Right renal pelvis (tissue), 4 donors: ENCODE data around the gene GYS2. TPM values are rescaled to one million over a fixed set of nuclear protein-coding genes. Genes with fewer than 3 reads are reported as not detected.

Source experiments
- DNase-seq, 4 donors: peaks; one replicate each; pipeline ENCODE4 v3.0.0-alpha.2; 2013; ENCODE audit warnings: low read depth in 4 of 4, low spot score in 3 of 4, missing footprints in 1 of 4
- polyA plus RNA-seq, 4 donors: library from polyadenylated mRNA; unstranded; fragments of 120-200 nt; gene quantifications; one replicate each; pipeline ENCODE4 v1.2.1, GENCODE V29; 2013; ENCODE audit not compliant: insufficient read length in 4 of 4

The GYS2 gene
- polyA plus RNA-seq, 4 donors, result 0.28 TPM; not detected in 3

DNA sequence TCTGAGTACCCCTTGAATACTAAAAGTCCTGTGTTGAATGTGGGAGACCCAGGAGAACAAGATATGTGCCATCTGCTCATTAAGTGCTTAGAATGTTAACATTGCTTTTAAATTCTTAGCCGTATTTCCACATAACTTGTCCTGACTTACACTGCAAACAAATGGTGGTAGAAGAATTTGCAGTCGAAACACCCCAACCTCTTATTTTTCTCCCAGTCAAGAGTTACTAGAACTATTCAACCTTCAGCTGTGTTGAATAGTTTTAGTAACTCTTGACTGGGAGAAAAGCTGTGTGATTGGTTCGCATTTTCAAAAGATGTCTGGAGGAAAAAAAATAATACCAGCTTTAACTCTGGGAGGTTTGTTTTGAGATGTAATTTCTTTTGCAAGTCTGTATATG, 86.2 kb downstream of the GYS2 start:
- no peak for DNase-seq

DNA sequence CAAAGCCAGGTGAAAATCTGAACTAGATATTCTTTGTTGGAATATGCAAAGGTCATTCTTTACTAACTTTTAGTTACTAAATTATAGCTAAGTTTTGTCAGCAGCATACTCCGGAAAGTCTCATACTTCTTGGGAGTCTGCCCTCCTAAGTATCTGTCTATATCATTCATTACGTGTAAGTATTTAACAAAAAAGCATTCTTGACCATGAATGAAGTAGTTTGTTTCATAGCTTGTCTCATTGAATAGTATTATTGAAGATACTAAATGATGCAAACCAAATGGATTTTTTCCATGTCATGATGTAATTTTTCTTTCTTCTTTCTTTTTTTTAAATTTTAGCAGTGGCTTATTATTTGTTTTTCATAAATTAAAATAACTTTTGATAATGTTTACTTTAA, 88.4 kb downstream of the GYS2 start:
- no peak for DNase-seq

- no peak for DNase-seq
Measured at GRCh38 chr12:21509768-21510167, 94.9 kb downstream of the GYS2 start.

DNA sequence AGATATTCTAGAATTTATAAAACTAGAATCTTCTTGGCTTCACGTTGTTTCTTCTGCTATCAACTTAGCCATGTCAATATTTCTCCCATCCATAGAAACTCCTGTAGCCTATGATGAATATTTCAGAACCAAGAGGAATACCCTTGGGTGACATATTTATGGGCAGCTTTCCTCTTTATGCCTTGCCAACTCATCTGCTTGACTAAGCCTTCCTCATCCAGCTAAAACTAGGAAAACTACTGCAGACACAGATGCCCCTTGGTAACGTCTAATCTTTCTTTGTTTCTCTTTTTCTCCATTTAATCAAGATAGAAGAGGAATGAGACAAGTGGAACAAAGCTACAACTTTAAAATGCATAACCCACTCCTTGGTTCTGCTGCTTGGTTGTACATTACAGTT, 96.8 kb downstream of the GYS2 start:
- no peak for DNase-seq

DNA sequence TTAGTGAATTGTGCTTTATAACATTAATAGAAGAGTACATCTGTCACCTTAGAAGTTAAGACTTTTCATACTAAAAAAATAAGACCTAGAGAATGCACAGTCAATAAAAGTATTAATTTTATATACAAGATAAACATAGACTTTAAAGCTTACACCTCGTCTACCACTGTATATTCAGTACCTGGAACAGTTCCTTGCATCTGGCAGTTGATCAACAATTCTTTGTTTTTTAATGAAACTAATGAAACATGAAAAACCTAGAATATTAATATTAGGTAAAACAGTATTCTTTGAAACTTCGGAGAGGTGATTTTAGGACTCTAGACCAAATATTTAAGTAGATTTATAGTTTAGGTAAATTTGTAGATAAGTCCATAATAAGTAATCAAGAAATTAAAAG, 98.8 kb downstream of the GYS2 start:
- no peak for DNase-seq

DNA sequence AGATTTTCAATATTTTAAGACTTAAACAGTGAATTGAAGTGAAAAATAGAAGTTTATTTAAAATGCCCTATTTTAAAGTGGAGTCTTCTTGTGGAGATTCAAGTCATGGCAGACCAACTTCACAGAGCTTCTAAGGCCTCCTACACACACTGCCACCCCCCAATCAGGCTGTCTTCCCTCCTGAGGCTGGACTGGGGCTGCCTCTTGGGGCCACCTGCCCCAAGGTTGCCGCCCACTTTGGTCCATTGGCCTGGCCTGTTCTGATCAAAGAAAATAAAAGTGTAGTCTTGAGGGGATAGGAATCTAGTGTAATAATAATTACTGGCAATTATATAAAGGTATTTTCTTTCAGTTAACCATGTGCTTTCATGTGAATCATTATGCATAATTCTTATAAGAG, 101.8 kb downstream of the GYS2 start:
- no peak for DNase-seq

GRCh38 chr12:21502164-21502496, 102.5 kb downstream of the GYS2 start:
- peak in 2 of 4 donors; percentile 4 to 12 for DNase-seq

DNA sequence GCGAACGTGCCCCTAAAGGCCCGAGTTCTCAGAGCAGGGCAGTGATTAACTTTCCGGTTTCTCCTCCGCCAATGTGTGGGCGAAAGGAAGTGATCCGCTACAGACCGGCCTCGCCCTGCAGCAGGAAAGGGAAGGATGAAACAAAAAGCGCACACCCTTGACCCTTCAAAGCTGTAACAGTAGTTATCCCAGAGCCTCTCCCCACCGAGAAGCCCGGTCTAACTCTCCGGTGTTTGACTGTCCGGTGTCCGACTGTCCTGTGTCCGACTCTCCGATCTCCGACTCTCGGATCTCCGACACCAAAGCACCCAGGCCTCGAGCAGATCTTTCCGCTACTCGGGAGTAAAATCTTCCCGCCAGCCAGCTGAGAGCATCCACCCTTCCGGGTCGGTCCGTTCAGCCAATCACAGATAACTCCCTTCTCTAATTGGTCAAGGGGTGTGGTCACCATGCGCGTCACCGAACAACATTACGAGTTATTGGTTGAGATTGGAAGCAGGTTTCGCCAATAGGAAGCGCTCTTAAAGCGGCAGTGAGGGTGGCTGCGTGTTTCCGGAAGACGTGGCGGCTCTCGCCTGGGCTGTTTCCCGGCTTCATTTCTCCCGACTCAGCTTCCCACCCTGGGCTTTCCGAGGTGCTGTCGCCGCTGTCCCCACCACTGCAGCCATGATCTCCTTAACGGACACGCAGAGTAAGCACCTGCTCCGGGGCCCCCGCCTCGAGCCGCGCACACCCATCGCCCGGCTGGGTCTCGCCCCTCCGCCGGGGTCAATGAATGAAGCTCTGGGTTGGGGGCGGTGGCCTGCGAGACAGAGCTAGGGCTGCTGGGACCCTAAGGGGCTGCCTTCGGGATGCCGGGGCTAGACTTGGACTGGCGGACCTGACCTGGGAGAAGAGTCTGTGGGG, 103.1 kb downstream of the GYS2 start, which contains the start of the genes GOLT1B and RECQL:
GOLT1B (plus strand) TSS at position 532 of the 906 bp plus-strand sequence; CDS start at position 667, 135 bp downstream.
RECQL (minus strand) TSS at position 378 of the 906 bp plus-strand sequence. CDS start 2,065 bp downstream, outside the sequence.
- peak; percentile 96 to 98 (median 98) for DNase-seq

DNA sequence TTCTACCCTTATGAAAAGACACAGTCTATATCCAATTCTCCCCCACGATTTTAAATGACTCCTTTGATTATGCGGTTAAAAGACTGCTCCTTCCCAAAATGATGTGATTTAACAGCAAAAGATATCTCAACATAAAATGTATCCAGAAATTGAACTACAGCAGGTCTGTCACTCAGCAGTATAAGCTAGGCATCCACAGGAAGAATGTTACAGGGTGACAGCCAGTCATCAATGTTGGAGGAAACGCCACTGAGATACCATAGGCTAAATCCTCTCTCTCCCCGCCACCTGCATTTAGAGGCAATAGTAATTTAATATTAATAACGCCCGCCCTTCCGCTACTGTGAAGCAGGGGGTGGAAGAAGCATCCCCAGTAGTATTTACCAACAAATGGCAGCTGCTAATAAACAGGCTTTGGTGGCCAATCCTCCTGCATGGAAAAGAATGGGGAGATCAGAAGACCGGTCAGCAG, 103.8 kb downstream of the GYS2 start:
- no peak for DNase-seq

DNA sequence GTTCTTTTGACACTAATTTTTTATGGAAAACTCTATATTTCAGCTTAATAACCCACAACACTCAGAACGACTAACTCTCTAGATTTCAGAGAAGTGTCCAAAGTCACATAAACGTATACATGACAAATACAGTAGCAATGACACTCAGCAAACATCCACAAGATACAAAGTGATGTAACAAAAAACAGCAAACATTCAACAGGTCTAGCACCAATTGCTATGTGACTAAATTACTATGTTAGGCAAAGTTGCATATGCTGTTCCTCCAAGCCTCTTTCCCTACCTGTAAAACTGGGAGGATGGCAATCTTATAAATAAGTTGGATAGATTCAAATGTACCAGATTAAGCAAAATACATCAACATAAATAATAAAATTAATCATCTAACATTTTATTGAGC, 104.9 kb downstream of the GYS2 start:
- DNase-seq, result no peak

Other genes starting within 250 kb of the GYS2 start
- gene IAPP, start 231.9 kb downstream of the GYS2 start, polyA plus RNA-seq, result not detected
- gene PYROXD1, start 167.2 kb downstream of the GYS2 start, polyA plus RNA-seq, result 10 to 100 TPM; 18.0 to 21.6 (median 19.3) TPM
- gene RECQL, start 103.2 kb downstream of the GYS2 start, polyA plus RNA-seq, result 10 to 100 TPM; 29.1 to 35.1 (median 33.5) TPM
- 10 to 100 TPM; 33.8 to 51.6 (median 45.2) TPM for gene GOLT1B, start 103.1 kb downstream of the GYS2 start, polyA plus RNA-seq
- gene SPX, start 78.6 kb downstream of the GYS2 start, polyA plus RNA-seq, result 10 to 100 TPM; 13.5 to 22.9 (median 19.3) TPM
- gene LDHB, start 53.0 kb upstream of the GYS2 start, polyA plus RNA-seq, result 1,000 to 10,000 TPM; 1,491 to 1,595 (median 1,546) TPM
- gene KCNJ8, start 169.9 kb upstream of the GYS2 start, polyA plus RNA-seq, result 10 to 100 TPM; 19.3 to 22.8 (median 21.0) TPM